Astrocyte of the cerebellum (primary cell): ENCODE results near the gene ADARB2.

Experiments
- DNase-seq: peaks from one replicate; pipeline ENCODE4 v3.0.0-alpha.2; 2011; ENCODE audit warnings: low read depth
- H3K4me3 ChIP-seq: 2 replicates; pipeline ENCODE4 v1.5.1; 2011; ENCODE audit warnings: mild to moderate bottlenecking, low read depth, low read length, moderate library complexity
- in situ Hi-C: cut with HindIII; loops from 2 replicates; pipeline ENCODE4 v1.10.0; 2017; ENCODE audit warnings: low sequenced_read_pairs
- TF ChIP-seq, protein P1 (sequence below): IDR thresholded peaks from 2 replicates; pipeline ENCODE4 v1.5.1; 2012; ENCODE audit warnings: low read length, low read depth, moderate library complexity, mild to moderate bottlenecking; ENCODE audit errors: missing control alignments

The ADARB2 gene

DNA sequence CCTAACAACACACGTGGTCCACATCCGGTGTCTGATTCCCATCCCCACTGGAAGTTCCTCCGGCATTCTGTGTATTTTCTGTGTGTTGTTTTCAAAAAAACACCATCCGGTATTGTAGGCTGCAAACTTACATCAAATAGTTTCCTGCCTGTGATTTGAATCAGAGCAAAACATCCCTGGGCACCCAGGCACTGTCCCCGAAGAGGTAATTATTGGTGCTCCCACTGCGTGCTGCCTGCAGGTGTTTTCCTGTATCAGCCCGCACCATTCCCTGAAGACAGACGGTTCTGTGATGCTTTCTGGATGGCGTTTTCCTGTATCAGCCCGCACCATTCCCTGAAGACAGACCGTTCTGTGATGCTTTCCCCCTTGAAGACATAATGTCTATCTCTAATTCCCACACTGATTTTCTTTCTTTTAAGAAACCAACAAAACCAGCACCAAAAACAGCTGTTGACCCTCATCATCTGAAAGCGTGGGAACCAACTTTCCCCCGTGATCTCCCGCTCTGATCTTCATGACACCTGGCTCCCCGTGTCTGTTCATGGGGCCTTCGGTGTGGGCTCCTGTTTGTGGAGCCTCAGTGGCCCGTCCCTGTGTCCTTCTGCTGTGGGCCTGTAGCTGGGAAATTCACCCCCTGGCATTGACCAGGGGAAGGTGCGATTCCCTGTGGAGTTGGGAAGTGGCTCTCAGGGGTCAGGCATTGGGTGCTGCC is 205.3 kb downstream of the ADARB2 start:
- in situ Hi-C loops: no loop called here
- TF ChIP-seq, protein P1, sequence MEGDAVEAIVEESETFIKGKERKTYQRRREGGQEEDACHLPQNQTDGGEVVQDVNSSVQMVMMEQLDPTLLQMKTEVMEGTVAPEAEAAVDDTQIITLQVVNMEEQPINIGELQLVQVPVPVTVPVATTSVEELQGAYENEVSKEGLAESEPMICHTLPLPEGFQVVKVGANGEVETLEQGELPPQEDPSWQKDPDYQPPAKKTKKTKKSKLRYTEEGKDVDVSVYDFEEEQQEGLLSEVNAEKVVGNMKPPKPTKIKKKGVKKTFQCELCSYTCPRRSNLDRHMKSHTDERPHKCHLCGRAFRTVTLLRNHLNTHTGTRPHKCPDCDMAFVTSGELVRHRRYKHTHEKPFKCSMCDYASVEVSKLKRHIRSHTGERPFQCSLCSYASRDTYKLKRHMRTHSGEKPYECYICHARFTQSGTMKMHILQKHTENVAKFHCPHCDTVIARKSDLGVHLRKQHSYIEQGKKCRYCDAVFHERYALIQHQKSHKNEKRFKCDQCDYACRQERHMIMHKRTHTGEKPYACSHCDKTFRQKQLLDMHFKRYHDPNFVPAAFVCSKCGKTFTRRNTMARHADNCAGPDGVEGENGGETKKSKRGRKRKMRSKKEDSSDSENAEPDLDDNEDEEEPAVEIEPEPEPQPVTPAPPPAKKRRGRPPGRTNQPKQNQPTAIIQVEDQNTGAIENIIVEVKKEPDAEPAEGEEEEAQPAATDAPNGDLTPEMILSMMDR: no peak
- no peak for DNase-seq
- H3K4me3 ChIP-seq: no peak overlapping the region

DNA sequence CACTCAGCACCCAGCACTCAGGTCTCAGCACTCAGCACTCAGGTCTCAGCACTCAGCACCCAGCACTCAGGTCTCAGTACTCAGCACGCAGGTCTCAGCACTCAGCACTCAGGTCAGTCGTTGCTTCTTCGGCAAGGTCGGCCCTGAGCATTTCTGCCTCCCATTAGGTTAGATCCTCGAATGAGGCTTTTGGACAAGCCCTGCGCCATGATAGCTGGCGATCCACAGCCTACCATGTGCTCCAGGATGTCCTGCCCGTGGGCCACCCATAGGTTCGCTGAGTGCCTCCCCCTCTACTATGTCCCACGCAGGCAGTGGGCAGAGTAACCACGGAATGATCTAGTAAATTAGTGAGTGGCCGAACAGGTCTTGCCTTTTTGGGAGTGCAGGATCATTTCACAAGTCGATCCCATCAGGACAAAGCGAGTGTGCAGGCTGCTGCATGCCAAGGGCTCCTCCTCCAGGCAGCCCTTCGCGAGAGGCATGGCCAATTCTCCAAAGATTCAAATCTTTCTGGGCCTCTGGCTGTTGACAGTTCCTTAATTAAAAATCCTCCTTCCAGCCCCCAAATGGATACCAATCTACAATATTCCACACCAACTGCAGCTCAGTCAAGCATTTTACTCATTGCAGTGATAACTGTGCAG is 206.3 kb downstream of the ADARB2 start:
- no peak for DNase-seq
- TF ChIP-seq, protein P1: no peak
- H3K4me3 ChIP-seq: no peak overlapping the region
- in situ Hi-C loops: no loop called here

DNA sequence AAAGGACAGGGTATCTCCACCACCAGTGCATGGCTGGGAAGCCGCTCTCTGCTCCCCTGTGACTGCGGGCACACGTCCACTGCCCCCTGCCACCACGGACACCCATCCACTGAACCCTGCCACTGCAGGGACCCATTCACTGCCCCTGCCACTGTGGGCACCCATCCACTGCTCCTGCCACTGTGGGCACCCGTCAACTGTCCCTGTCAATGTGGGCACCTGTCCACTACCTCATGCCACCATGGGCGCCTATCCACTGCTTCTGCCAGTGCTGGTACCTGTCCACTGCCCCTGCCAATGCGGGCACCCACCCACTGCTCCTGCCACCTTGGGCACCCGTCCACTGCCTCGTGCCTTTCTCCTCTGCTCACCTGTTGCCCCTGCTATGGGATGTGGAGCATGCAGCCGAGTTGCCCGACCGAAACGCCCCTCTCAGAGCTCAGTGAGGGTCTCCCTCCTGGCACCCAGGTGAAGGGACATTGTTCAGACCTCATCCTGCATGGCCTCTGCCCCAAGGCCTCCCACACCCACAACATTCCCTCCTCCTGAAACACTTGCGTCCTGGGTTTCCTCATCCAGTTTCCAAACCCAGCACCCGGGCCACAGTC is 207.4 kb downstream of the ADARB2 start:
- TF ChIP-seq, protein P1: no peak
- no peak for DNase-seq
- no peak overlapping the region for H3K4me3 ChIP-seq
- in situ Hi-C loops: no loop called here

GRCh38 chr10:1527951-1528350 is 209.4 kb downstream of the ADARB2 start:
- TF ChIP-seq, protein P1: no peak
- H3K4me3 ChIP-seq: no peak overlapping the region
- in situ Hi-C loops: no loop called here
- no peak for DNase-seq

- TF ChIP-seq, protein P1: no peak
- in situ Hi-C loops: no loop called here
- DNase-seq: no peak
- H3K4me3 ChIP-seq: no peak overlapping the region
Measured at GRCh38 chr10:1526436-1527055, 210.8 kb downstream of the ADARB2 start.

- TF ChIP-seq, protein P1: no peak
- in situ Hi-C loops: no loop called here
- no peak for DNase-seq
- H3K4me3 ChIP-seq: no peak overlapping the region
Measured at GRCh38 chr10:1525354-1526162, 211.8 kb downstream of the ADARB2 start.
